ENCODE measurements around the gene TEKT5.

GRCh38 chr16:10743227-10743609, 48.5 kb upstream of the TEKT5 start:
- no peak for TF ChIP-seq CTCF (IDR thresholded peaks at IDR 0.05; ENCODE audit: low read length)
- no peak for TF ChIP-seq EZH2 (optimal IDR thresholded peaks at IDR 0.05; ENCODE audit: low read depth, low read length)
